ENCODE data around the gene SPNS1. TPM values are rescaled to one million over a fixed set of nuclear protein-coding genes. Genes with fewer than 3 reads are reported as not detected.

Gene SPNS1
- 36.1 to 78.5 TPM (median 77.3 TPM) in 5 replicates for total RNA-seq (2022; extraction: Qiagen RNA extraction; ENCODE audit: low read depth)

GRCh38 chr16:28974437-28975157 lies at the start of gene SPNS1:
Gene SPNS1, plus strand, starts transcription at chr16:28974778. Its CDS starts 374 bp downstream, at chr16:28975152.

DNA sequence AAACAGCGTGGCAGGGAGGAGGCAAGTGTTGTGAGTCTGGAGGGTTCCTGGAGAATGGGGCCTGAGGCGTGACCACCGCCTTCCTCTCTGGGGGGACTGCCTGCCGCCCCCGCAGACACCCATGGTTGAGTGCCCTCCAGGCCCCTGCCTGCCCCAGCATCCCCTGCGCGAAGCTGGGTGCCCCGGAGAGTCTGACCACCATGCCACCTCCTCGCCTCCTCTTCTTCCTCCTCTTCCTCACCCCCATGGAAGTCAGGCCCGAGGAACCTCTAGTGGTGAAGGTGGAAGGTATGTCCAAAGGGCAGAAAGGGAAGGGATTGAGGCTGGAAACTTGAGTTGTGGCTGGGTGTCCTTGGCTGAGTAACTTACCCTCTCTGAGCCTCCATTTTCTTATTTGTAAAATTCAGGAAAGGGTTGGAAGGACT lies 42.8 kb upstream of the SPNS1 start, which contains the start of gene CD19:
CD19 (plus strand) TSS at position 171 of the 425 bp plus-strand sequence; CDS start at position 201, 30 bp downstream.

DNA sequence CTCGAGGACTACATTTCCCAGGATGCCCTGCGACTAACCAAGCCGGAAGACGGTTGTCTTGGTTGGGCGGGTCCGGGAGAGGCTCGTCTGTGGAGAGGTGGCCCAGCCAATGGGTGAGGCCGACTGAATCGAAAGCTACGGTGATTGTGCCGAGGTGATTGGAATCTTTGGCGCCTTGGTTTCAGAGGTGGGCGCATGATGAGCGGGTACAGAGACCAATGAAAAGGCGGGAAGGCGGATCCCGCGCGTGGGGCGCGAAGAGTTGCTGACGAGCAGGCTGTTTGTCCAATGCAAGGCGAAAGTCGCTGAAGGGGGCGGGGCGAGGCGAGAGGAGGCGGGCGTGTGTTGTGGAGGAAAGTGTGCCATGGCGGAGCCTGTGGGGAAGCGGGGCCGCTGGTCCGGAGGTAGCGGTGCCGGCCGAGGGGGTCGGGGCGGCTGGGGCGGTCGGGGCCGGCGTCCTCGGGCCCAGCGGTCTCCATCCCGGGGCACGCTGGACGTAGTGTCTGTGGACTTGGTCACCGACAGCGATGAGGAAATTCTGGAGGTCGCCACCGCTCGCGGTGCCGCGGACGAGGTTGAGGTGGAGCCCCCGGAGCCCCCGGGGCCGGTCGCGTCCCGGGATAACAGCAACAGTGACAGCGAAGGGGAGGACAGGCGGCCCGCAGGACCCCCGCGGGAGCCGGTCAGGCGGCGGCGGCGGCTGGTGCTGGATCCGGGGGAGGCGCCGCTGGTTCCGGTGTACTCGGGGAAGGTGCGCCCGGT lies 23.7 kb upstream of the SPNS1 start, which contains the start of gene NFATC2IP:
NFATC2IP (plus strand) TSS at position 290 of the 762 bp plus-strand sequence; CDS start at position 365, 75 bp downstream.

GRCh38 chr16:28984619-28985135 lies 10.1 kb downstream of the SPNS1 start, which contains the start of gene LAT:
Gene LAT, plus strand, starts transcription at chr16:28985052. Its CDS starts 366 bp downstream, at chr16:28985418.

Other genes with a start within 250 kb of the SPNS1 start
- gene NPIPB9, start 223.0 kb upstream of the SPNS1 start, total RNA-seq (2022; extraction: Qiagen RNA extraction; ENCODE audit: low read depth) = 1.4 to 2.2 TPM (median 1.8 TPM) in 5 replicates
- gene ATXN2L, start 151.8 kb upstream of the SPNS1 start, total RNA-seq (2022; extraction: Qiagen RNA extraction; ENCODE audit: low read depth) = 80.2 to 139 TPM (median 132 TPM) in 5 replicates
- gene TUFM, start 128.4 kb upstream of the SPNS1 start, total RNA-seq (2022; extraction: Qiagen RNA extraction; ENCODE audit: low read depth) = 177 to 322 TPM (median 284 TPM) in 5 replicates
- 16.2 to 33.9 TPM (median 30.6 TPM) in 5 replicates for gene SH2B1, start 110.9 kb upstream of the SPNS1 start, total RNA-seq (2022; extraction: Qiagen RNA extraction; ENCODE audit: low read depth)
- gene ATP2A1, start 96.3 kb upstream of the SPNS1 start, total RNA-seq (2022; extraction: Qiagen RNA extraction; ENCODE audit: low read depth) = 1.3 to 2.5 TPM (median 1.9 TPM) in 5 replicates
- 7.8 to 11.8 TPM (median 10.8 TPM) in 5 replicates for gene RABEP2, start 49.5 kb upstream of the SPNS1 start, total RNA-seq (2022; extraction: Qiagen RNA extraction; ENCODE audit: low read depth)
- gene CD19, start 42.8 kb upstream of the SPNS1 start, total RNA-seq (2022; extraction: Qiagen RNA extraction; ENCODE audit: low read depth) = not detected in 5 replicates
- gene NFATC2IP, start 23.8 kb upstream of the SPNS1 start, total RNA-seq (2022; extraction: Qiagen RNA extraction; ENCODE audit: low read depth) = 15.6 to 33.0 TPM (median 28.7 TPM) in 5 replicates
- 1.6 to 6.0 TPM (median 4.4 TPM) in 5 replicates for gene LAT, start 10.3 kb downstream of the SPNS1 start, total RNA-seq (2022; extraction: Qiagen RNA extraction; ENCODE audit: low read depth)